ENCODE measurements around the gene TNPO2.

The TNPO2 gene

DNA sequence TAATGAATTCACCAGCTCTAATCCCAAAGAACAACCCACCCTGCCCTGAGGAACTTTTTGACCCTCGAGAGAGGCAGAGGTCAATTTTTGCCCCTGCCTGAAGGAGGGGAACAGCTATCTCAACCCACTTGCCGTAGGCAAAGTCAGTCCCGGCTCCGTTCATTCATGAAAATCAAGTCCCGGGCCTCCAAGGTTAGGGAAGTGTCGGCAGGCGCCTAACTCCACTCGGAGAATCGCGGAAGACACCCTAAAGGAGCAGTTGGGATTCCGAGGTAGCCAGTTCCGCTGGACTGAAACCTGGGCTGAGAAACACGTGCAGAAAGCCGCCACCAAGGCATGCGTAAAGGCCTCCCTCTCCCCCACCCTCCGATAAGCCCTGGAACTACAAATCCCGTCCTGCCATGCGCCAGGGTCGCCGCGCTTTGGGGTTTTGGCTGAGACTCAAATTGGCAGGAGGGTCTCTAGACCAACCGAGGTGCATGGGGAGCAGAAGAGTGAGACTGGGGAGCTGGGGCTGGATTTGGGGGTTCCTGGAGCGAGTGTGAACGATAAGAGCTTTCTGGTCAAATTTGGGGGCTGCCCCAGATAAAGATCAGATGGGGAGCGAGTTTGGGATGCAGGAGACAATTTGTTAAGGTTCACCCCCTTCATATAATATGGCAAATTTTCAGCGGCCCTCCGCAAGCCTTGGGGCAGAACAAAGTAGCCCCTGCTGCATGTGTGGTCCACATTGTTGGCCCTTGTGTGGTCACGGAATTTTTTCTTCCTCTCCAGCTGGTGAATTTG is at the start of gene TNPO2:
TSS of gene TNPO2 (minus strand) at position 292 of the 786 bp plus-strand sequence. CDS start 2,955 bp downstream, outside the sequence.
- DNase-seq, result peak; percentile 43

DNA sequence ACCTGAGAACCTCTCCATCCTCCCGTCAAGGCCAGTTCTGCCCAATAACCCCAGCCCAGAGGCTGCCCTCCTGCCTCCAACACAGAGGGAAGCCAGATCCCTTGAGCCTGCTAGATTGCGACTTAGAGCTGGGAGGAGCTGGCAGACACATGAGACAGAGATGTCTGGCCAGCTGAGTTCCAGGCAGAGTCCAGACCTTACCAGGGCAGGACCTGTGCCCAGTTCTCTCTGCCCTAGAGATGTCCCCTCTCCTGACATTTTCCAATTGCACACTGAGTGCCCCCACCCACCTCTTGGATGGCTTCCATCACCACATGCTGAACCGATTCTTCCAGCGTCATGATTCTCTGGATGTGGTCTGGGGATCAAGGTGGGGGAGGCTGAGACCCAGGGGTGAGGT is 48.6 kb upstream of the TNPO2 start:
- no peak for DNase-seq

DNA sequence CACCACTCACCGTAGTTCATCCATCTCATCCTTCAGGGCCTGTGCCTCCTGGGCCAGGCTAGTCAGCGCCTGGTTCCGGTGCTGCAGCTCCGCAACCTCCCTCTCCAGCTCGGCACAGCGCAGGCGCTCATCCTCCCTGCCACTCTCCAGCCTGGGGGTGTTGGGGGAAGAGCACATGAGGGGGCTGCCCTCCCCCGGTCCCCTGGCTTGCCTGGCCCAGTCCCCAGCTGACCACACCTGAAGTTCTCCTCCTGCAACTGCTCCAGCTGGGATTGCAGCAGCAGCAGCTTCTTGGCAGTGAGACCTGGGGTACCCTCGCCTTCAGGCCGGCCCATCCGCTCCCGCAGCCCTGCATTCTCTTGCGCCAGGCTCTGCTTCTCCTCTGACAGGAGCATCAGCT is 47.2 kb upstream of the TNPO2 start:
- no peak for DNase-seq

DNA sequence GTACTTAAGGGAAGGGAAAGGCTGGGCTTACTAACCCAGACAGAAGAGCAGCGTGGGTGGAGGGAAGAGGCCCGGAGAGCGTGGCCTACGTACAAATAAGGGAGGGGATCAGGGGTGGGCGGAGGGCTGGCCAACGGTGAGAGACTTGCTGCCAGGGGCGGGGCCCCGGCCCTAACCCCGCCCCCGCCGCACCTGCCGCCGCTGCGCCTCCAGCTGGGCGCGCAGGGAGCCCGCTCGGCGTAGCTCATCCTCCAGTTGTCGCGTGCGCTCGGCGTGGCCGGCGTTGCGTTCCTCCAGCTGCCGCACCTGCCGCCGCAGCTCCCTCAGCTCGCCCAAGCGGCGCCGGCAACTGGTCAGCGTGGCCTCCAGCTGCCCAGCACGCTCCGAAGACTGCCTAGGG is 46.0 kb upstream of the TNPO2 start:
- peak; percentile 56 for DNase-seq

DNA sequence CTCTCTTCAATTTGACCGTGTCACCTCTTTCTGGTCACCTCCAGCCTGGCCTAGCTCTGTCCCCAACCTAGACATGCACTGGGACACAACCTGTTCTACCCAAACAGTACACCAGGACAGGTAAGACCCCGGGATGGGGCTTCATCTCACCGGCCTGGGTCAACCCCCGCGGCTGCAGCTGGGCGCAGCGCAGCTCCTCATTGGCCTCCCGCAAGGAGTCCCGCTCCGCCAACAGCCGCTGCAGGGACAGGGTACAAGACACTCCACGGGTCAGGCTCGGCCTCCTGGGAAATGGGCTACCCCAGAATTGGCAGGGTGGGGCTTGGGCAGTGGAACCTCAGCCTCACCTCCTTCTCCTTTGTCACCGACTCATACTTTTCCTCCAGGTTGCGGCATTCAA is 43.9 kb upstream of the TNPO2 start:
- DNase-seq, result no peak

DNA sequence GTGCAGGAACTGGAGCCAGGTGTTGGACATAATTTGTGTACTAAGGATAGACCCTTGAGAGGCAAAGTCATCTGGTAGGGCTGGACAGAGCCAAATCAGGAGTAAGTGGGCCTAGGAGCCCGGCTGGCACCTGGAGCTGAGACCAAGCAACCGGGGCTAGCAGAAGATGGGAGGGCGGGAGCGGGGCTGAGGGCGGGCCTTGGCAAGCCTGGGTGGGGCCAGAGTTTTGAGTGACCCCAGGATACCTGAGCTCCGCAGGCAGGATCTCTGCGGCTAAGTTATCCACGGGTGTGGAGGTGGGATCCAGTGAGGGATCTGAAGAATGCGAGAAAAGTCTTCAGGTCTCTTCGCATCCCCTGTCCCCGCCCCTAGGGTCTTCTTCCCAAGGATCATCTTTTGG is 43.4 kb upstream of the TNPO2 start:
- no peak for DNase-seq

DNA sequence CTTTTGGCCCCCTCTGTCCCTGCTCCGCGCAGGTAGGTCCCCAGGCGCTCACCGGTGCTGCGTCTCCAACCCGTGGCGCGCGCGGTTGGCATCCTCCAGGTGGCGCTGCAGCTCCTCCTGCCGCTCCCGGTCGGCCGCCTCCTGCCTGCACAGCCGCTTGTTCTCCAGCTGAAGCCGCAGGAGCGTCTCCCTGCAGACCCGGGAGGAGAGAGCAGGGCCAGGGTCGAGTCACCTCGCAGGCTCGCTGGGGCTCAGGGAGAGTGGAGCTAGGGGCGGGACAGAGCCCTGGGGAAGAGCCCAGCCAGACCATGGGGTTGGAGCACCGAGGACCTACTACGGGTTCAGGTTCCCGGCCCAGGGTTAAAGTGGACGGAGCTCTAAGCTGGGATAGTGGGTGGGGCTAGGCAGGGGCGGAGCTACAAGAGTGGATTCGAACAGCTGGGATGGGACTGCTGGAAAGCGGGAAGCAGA is 42.4 kb upstream of the TNPO2 start:
- DNase-seq, result no peak

DNA sequence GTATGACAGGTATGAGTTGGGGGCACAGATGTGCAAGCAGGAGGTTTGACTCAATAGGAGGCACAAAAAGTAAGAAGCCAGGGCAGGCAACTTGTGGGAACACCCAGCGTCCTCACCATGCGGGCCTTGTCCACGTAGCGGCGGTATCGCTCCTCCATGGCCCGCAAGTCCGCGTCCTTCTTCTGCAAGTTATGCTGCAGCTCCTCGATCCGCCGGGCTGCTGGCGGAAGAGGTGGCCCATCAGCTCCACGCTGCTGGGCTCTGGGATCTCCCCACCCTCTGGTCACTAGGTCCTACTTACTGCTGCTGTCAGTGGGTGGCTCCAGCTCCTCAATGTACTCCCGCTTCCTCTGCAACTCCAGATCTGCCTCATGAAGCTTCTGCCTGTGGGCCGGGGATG is 41.0 kb upstream of the TNPO2 start:
- DNase-seq, result no peak

DNA sequence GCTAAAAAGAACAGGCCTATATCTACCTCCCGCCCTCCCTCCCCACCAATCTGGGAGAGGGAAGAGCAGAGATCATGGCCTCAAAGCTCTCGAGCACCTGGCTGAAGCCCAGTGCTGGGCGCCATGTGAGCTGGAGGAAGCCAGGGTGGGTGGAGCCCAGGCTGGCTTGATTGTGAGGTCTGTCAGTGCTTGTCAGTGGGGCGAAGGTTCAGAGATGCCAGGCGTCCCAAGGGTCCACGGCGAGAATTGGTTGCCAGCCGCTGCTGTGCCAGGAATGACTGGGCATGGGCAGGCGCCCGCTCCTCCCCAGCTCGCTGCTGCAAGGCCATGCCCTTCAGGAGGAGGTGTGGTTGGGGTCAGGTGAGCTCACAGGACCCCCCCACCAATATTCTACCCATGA is 39.4 kb upstream of the TNPO2 start:
- DNase-seq, result no peak

DNA sequence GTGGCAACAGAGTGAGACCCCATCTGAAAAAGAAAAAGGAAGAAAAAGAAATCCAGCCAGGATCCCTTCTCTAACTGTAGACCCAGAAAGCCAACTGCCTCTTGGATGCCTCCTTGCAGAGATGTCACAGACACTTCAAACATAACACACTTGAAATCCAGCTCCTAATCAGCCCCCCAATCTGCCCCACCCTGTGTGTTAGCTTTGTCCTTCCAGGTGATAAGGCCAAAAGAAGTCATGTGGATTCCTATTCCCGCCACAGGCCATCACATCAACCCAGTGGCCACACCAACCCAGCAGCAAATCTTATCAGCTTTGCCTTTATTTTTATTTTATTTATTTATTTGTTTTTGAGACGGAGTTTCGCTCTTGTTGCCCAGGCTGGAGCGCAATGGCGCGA is 36.0 kb upstream of the TNPO2 start:
- no peak for DNase-seq

DNA sequence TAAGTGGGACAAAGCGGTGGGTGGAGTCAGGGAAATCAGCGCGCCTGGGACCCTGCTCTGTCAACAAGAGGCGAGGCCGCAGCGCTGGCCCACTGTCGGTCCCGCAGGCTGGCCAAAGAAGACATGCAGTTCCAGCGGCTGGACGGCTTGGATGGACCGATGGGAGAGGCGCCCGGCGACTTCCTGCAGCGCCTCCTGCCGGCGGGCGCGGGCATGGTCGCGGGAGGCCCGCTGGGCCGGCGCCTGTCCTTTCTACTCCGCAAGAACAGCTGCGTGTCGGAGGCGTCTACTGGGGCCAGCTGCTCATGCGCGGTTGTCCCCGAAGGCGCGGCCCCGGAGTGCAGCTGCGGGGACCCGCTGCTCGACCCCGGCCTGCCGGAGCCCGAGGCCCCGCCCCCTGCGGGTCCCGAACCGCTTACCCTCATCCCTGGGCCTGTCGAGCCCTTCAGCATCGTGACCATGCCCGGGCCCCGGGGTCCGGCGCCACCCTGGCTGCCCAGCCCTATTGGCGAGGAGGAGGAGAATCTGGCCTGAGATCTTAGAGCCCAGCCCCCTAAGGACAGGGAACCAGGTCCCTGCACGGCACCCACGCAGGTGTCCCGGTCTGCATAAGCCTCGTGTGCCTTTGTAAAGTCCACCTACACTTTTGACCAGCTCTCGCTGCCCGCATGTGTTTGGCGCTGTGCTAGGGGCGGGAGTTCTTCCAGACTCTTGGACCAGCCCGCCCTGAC is 34.0 kb upstream of the TNPO2 start:
- DNase-seq, result peak; percentile 43

DNA sequence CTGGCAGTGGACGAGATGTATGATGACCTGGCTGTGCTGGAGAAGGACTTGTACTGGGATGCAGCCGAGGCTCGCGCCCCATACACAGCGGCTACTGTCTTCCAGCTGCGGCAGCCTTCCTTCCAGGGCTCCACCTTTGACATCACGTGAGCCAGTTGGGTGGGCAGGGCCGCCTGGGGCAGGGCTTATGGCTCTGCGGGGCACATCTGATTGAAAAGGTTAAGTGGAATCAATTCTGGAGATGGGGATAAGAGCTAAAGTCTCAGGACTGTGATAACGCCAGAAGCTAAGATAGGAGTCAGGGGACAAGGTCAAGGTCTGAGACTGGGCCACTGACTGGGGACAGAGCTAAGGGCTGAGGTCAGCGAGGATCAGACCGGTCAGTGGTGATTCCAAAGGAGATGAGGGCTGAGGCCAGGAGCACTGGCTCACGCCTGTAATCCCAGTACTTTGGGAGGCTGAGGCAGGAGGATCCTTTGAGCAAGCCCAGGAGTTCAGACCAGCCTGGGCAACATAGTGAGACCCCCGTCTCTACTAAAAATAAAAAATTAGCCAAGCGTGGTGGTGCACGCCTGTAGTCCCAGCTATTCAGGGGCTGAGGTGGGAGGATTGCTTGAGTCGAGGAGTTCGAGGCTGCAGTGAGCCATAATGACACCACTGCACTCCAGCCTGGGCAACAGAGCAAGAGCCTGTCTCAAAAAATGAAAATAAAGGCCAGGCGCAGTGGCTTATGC is 32.6 kb upstream of the TNPO2 start:
- DNase-seq, result no peak

DNA sequence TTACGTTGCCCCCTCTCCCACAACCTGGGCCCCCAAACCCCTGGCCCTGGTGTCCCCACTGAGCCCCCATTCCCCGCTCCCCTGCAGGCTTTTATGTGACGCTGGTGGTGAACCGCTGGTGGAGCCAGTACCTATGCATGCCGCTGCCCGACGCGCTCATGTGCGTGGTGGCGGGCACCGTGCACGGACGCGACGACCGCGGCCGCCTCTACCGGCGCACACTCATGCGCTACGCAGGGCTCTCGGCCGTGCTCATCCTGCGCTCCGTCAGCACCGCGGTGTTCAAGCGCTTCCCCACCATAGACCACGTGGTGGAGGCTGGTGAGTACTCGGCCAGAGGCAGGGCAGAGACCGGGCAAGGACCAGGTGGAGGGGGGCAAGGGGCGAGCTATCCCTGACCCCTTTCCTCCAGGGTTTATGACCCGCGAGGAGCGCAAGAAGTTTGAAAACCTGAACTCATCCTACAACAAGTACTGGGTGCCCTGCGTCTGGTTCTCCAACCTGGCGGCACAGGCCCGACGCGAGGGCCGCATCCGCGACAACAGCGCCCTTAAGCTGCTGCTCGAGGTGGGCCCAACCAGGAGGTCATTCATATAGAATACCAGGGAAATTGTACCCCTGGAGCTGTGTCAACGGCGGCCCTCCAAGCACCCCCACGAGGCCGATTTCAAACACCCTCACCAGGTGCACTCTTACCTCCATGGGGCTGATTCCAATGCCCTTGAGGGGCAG is 30.9 kb upstream of the TNPO2 start:
- DNase-seq, result no peak

DNA sequence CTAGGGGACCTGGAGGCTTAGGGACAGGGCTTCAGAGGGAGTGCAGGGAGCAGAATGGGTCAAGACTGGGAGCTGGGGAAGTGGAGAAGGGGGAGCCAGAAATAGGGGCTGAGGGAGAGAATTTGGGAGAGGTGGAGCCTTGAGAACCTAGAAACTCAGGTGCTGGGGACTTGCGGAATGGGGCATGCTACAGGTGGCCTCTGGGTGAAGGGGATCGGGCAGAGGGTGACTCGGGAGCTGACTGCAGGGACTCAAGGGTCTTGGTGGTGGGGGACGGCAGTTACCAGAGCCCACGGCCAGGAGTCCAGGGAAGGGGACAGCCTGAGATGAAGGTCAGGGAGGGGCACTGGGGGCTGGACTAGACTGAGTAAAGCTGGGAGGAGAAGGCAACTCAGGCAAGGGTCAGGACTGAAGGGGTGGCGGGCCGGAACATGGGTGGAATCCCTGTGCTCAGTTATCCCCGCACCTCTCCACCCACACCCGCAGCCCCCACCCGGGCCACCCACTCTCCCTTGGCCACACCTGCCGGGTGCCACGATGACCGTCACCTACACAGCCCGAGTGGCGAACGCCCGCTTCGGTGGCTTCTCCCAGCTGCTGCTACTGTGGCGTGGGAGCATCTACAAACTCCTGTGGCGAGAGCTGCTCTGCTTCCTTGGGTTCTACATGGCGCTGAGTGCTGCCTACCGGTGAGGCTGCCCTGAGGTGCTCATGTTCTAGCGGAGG is 28.5 kb upstream of the TNPO2 start:
- no peak for DNase-seq

DNA sequence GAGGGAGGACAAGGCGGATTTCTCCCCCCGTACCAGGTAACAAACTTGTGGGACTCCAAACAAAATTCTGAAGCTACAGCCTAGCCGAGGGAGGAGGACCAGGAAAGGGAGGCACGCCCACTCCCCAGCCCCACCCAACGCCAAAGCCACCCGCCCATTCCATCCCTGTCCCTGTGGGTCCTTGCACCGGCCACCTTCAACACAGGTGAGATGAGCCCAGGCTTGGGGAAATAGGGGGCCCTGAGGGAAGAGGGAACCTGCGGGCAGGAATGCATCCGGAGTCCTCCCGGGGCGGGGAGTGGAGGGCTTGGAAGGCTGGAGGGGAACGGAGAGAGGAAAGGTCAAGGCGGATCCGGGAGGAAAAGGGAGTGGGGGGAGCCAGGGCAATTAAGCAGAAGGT is 27.9 kb upstream of the TNPO2 start, which contains the start of gene BEST2:
TSS of gene BEST2 (plus strand) at position 157 of the 400 bp plus-strand sequence. CDS start 802 bp downstream, outside the sequence.
- DNase-seq, result no peak

DNA sequence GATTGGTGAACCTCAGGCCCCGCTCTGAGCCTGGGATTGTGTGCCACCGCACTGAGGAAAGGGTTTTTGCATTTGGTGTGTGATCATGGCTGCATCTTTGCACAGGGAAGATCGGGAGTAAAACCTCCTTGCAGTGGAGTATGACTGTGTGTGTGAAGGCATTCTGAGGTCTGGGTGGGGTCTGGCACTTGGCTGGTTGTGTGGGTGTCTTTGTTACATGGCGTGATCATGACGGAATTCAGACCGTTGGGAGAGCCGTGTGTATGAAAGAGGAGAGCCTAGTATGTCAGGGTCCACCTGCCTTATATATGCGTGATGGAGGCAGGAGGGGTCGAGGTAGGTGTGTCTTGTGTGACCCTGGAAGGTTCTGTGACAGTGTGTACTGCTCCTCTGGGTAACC is 27.1 kb upstream of the TNPO2 start:
- no peak for DNase-seq

DNA sequence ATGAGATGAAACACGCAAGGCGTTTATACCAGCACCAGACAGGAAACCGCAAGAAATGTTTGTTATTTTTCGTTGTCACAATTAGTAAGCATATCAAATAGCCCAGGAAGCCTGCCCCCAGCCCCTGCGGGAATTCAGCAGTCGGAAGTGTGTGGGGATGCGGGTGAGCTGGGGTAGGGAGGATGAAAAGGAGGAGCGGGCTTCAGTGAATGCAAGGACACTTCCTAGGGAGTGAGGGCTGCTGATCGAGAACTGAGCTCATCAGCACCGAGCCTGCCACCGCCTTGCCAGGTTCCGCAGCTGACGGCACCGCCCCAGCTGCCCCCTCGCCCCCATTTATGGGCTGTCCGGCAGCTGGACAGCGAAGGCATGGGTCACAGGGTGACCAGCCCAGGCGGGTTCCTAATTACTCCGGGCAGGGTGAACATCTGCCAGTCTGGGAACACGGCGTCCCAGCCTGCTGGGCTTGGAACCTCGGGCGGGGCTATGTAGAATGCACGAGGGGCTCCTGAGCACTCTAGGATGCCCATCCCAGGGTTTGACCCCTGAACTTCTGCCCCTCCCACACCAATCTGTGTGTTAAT is 26.3 kb upstream of the TNPO2 start:
- no peak for DNase-seq

DNA sequence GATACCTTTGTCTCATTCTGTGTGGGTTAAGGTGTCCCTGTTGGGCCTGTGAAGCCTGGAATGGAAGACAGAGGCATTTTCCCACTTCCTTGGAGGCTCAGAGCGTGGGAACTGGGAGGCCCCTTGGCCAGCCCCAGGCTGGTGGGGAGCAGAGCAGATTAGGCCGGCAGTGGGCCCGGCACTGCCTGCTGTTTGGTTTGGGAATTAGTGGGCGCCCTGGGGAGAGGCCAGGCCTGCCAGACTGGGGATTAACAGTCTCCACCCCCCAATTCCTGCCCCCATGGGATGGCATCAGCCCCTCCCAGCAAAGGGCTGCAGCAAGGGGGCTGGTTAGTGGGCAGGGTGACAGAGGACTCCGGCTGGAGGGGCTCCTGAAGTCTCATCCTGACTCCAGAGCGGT is 24.8 kb upstream of the TNPO2 start:
- DNase-seq, result no peak

DNA sequence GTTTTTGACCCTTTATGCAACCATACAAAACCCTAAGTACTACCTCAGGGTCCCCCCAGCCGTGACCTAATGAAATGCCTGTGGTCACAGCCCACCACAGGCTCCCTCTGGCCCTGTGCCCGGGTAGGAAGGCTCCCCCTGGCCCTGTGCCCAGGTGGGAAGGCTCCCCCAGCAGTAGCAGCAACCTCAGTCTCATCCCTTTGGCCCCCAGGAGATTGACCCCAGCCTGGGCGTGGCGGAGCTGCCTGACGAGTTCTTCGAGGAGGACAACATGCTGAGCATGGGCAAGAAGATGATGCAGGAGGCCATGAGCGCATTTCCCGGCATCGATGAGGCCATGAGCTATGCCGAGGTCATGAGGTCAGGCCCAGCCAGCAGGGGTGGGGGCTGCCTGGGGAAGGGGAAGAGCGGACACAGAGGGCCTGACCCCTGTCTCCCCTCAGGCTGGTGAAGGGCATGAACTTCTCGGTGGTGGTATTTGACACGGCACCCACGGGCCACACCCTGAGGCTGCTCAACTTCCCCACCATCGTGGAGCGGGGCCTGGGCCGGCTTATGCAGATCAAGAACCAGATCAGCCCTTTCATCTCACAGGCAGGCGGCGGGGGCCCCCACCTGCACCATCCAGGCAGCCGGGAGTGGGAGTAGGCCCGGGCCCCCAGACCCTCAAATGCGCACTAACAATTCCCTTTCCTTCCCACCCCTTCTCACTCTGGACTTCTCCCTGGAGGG is 21.6 kb upstream of the TNPO2 start:
- DNase-seq, result no peak

DNA sequence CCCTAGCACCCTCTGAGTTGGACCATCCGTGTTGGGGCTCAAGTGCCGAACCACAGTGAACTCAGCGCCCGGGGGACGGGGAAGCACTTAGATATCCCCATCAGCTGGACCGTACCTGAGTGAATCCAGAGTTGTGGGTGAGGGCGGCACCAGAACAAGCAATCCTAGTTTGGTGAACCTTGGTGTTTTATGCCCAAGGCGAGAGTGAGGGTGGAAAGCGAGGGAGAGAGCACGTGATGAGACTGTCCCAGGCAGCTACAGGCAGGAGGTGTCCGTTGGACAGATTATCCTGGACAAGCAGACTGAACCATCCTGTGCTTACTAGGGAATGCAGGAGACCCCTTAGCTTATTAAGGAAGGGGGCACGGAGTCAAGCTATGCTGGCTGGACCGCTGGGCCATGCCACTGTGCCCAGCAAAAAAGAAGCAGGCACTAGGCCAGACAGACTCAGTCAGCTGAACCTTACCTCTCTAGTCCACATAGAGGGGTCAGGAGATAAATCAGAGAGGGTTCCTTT is 14.2 kb upstream of the TNPO2 start:
- DNase-seq, result no peak
